ENCODE results near the gene CDX1.

- TF ChIP-seq CTCF (IDR thresholded peaks at IDR 0.05; ENCODE audit: low read depth, low read length) (no peak), POLR2A (IDR thresholded peaks at IDR 0.05; ENCODE audit: extremely low read depth, insufficient read length) (no peak)
Measured at GRCh38 chr5:150130493-150130922, 36.1 kb upstream of the CDX1 start.

All from NB4 (cell line).